Body of pancreas (tissue), 4 donors: ENCODE measurements around the gene ADAMTS6. TPM values are rescaled to one million over a fixed set of nuclear protein-coding genes. Genes with fewer than 3 reads are reported as not detected.

Experiments used
- ATAC-seq: fragments of 150-250 bp; one replicate; pipeline ENCODE4 v1.9.1; 2016
- DNase-seq, 4 donors: peaks; one replicate each; pipeline ENCODE4 v3.0.0-alpha.2; 2019
- H3K27ac ChIP-seq, 4 donors: fragments of 200-600 bp; sonication (generic); 1 replicate in 3 of 4; 2 replicates in 1 of 4; pipeline versions ENCODE4 v1.5.1 to v1.6.1; 2016 to 2019; ENCODE audit warnings: mild to moderate bottlenecking in 1 of 4, mixed read lengths in 1 of 4, moderate library complexity in 1 of 4
- H3K27me3 ChIP-seq, 2 donors: fragments of 200-600 bp; sonication (generic); one replicate each; pipeline ENCODE4 v1.6.0; 2016; ENCODE audit warnings: mild to moderate bottlenecking in 1 of 2
- H3K36me3 ChIP-seq, 2 donors: fragments of 200-600 bp; sonication (generic); replicated peaks in 1 of 2; 2 replicates each; pipeline ENCODE4 v1.5.1; 2016; ENCODE audit warnings: low read depth in 2 of 2; ENCODE audit not compliant: insufficient read depth in 1 of 2
- H3K4me1 ChIP-seq: fragments of 200-600 bp; sonication (generic); one replicate; pipeline ENCODE4 v1.6.0; 2016
- H3K4me3 ChIP-seq, 2 donors: fragments of 200-600 bp; sonication (generic); 1 replicate in 1 of 2; 2 replicates in 1 of 2; pipeline ENCODE4 v1.5.1; 2016 to 2019
- H3K9me3 ChIP-seq, 3 donors: fragments of 200-600 bp; sonication (generic); 1 replicate in 2 of 3; 2 replicates in 1 of 3; pipeline ENCODE4 v1.5.1; 2016
- CTCF ChIP-seq, 7 experiments: fragments of 450-650 bp in 4 of 7; fragments of 200-600 bp in 3 of 7; sonication (generic) in 3 of 7; IDR thresholded peaks; one replicate each; pipeline ENCODE4 v1.5.1; 2016 to 2019; ENCODE audit warnings: antibody characterized with exemption in 7 of 7
- POLR2A ChIP-seq, 3 donors: fragments of 450-650 bp; IDR thresholded peaks; one replicate each; pipeline ENCODE4 v1.6.1; 2016; ENCODE audit warnings: antibody characterized with exemption in 3 of 3, mild to moderate bottlenecking in 2 of 3
- WGBS, 2 donors: methylation state at CpG; one replicate each; pipeline ENCODE4 v1.1.5; 2017; 5-methylcytosine and 5-hydroxymethylcytosine counted together
- intact Hi-C: fragments of 100-400 bp; cut with DNase I; formaldehyde crosslinking; loops from one replicate; pipeline ENCODE4 v1.15.1; 2023
- total RNA-seq, 2 donors: library from RNA; depleted of rRNA; stranded (reverse); fragments of >200 nt; gene quantifications; one replicate each; pipeline ENCODE4 v1.1.0, GENCODE V29; 2016

The ADAMTS6 gene
- total RNA-seq, 2 donors from 2014 or later = 0.78 TPM; not detected in 1

GRCh38 chr5:65144136-65144871 lies 337.4 kb downstream of the ADAMTS6 start:
- ATAC-seq = no peak
- no peak for DNase-seq
- WGBS, 2 donors = 76 to 82% methylated on average over 9 of the region's 9 CpGs
- Histone ChIP-seq H3K36me3 (no peaks in the 10 kb centered on the region), H3K27me3 (no peaks in the 10 kb centered on the region), H3K4me3 (no peak overlapping the region), H3K27ac (no peak overlapping the region), H3K4me1 (no peaks in the 10 kb centered on the region), H3K9me3 (no peaks in the 10 kb centered on the region)
- TF ChIP-seq CTCF (IDR thresholded peaks at IDR 0.05) (no peak), POLR2A (IDR thresholded peaks at IDR 0.05) (no peak)
- intact Hi-C loops = no loop called here

GRCh38 chr5:65142511-65143011 lies 339.2 kb downstream of the ADAMTS6 start:
- DNase-seq = no peak
- intact Hi-C loops = no loop called here
- no peak overlapping the region for H3K27ac ChIP-seq
- H3K27me3 ChIP-seq = no peaks in the 10 kb centered on the region
- no peak overlapping the region for H3K4me3 ChIP-seq
- no peaks in the 10 kb centered on the region for H3K36me3 ChIP-seq
- H3K4me1 ChIP-seq = no peaks in the 10 kb centered on the region
- no peaks in the 10 kb centered on the region for H3K9me3 ChIP-seq
- 12 to 16% methylated on average over 3 of the region's 3 CpGs for WGBS, 2 donors
- no peak for ATAC-seq
- TF ChIP-seq POLR2A (IDR thresholded peaks at IDR 0.05) = no peak
- no peak for TF ChIP-seq CTCF (IDR thresholded peaks at IDR 0.05)

- TF ChIP-seq CTCF (IDR thresholded peaks at IDR 0.05) (no peak), POLR2A (IDR thresholded peaks at IDR 0.05) (no peak)
- no peak overlapping the region for H3K27ac ChIP-seq
- no peaks in the 10 kb centered on the region for H3K27me3 ChIP-seq
- H3K4me1 ChIP-seq = no peaks in the 10 kb centered on the region
- H3K4me3 ChIP-seq = no peak overlapping the region
- H3K9me3 ChIP-seq = no peaks in the 10 kb centered on the region
- ATAC-seq = no peak
- no peak for DNase-seq
- WGBS, 2 donors = 55 to 60% methylated on average over 2 of the region's 2 CpGs
- H3K36me3 ChIP-seq = no peaks in the 10 kb centered on the region
- intact Hi-C loops = no loop called here
Observed at GRCh38 chr5:65142016-65142415, 339.7 kb downstream of the ADAMTS6 start.

- no peak overlapping the region for H3K4me3 ChIP-seq
- DNase-seq (no peak), ATAC-seq (no peak)
- no peaks in the 10 kb centered on the region for H3K4me1 ChIP-seq
- intact Hi-C loops = no loop called here
- no peaks in the 10 kb centered on the region for H3K9me3 ChIP-seq
- no peak for TF ChIP-seq POLR2A (IDR thresholded peaks at IDR 0.05)
- no peak for TF ChIP-seq CTCF (IDR thresholded peaks at IDR 0.05)
- no peaks in the 10 kb centered on the region for H3K27me3 ChIP-seq
- H3K27ac ChIP-seq = no peak overlapping the region
- no peaks in the 10 kb centered on the region for H3K36me3 ChIP-seq
Observed at GRCh38 chr5:65141493-65141892, 340.2 kb downstream of the ADAMTS6 start.

GRCh38 chr5:65137631-65138030 lies 344.1 kb downstream of the ADAMTS6 start:
- DNase-seq = no peak

More at GRCh38 chr5:65137631-65138030, 344.1 kb downstream of the ADAMTS6 start:
- Histone ChIP-seq H3K4me3 (no peak overlapping the region), H3K9me3 (no peaks in the 10 kb centered on the region), H3K36me3 (no peaks in the 10 kb centered on the region), H3K27ac (no peak overlapping the region), H3K4me1 (no peaks in the 10 kb centered on the region), H3K27me3 (no peaks in the 10 kb centered on the region)
- TF ChIP-seq CTCF (IDR thresholded peaks at IDR 0.05) (no peak), POLR2A (IDR thresholded peaks at IDR 0.05) (no peak)
- ATAC-seq = no peak
- WGBS, 2 donors = 41 to 44% methylated on average over 4 of the region's 4 CpGs
- intact Hi-C loops = no loop called here
